GM10266 (cell line): Measurements from ENCODE around the gene PLEKHM3.

ENCODE experiments used
- DNase-seq: peaks from one replicate; pipeline ENCODE4 v3.0.0; 2012; ENCODE audit errors: extremely low spot score
- TF ChIP-seq, protein P1 (sequence below): IDR thresholded peaks from 2 replicates; pipeline ENCODE4 v1.5.1; 2012; ENCODE audit warnings: mild to moderate bottlenecking, low read depth; ENCODE audit not compliant: control insufficient read depth, insufficient read depth; ENCODE audit errors: missing control alignments

Gene PLEKHM3

DNA sequence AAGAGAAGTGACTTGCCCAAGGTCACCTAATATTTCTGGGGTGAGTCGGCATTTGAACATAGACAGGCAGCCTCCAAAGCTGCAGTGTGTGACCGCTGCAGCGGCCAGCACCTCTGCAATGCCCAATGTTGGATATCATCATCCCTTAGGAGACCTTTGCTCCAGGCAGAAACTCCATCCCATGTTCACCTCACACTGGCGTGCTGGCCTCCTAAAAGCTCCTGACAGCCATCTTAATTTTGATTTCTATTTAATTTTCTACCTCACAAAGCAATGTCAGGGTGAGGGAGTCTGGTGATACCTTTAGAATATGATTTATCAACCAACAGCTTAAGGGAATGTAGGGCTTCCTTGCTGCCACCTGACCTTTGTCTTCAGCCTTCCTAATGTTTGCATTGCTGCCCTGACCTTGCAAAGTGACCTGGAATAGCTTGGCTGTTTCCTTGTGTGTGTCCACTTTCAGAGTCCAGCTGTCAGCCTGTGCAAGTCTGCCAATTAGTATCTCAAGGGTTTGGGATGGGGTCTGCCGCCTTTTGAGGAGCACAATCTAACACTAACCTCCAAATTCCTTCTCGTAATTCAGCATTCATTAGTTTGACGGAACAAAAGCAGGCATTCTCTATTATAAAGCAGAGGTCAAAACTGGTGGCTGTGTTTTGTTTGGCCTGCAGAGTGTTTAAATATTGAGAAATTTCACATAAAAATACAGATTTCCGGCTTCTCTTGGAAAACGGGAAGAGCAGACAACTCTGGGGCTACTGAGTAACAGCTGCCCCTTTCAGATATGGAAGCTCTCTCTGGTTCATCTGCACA, 127.6 kb downstream of the PLEKHM3 start:
- DNase-seq = no peak
- TF ChIP-seq, protein P1, sequence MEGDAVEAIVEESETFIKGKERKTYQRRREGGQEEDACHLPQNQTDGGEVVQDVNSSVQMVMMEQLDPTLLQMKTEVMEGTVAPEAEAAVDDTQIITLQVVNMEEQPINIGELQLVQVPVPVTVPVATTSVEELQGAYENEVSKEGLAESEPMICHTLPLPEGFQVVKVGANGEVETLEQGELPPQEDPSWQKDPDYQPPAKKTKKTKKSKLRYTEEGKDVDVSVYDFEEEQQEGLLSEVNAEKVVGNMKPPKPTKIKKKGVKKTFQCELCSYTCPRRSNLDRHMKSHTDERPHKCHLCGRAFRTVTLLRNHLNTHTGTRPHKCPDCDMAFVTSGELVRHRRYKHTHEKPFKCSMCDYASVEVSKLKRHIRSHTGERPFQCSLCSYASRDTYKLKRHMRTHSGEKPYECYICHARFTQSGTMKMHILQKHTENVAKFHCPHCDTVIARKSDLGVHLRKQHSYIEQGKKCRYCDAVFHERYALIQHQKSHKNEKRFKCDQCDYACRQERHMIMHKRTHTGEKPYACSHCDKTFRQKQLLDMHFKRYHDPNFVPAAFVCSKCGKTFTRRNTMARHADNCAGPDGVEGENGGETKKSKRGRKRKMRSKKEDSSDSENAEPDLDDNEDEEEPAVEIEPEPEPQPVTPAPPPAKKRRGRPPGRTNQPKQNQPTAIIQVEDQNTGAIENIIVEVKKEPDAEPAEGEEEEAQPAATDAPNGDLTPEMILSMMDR = no peak

DNA sequence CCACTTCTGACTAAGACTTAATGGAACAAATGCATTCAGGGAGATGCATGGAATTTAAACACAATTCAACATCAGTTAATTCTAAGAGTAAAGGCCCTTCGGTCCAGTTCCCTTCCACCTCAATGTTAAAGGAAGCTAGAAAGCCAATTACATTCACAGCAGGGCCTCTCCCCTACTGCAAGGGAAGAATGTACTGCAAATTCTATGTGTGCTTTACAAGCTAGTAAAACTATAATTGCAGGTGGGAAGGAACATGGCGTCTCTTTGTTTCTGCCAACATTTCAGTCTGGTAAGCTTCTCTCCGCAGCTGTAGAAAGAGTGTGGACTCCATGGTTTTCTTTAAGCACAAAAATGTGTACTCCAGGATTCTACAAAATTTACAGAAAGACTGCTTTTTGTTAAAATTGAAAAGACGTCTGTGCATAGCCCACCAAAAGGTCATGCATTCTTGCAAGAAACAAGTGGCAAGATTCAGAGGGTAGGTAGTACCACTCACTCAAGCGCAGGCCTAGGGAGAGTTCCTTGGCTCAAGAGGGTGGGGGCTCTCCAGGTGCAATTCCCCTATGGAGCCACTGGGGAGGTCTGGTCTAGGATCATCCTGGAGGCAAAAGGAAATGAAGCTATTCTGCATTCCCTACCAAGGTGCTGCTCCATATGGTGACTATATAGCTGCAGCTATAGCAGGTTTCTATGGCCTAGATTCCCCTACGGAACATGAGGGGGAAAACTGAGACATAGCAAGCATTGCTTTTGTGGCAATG, 128.6 kb downstream of the PLEKHM3 start:
- TF ChIP-seq, protein P1 = no peak
- no peak for DNase-seq

DNA sequence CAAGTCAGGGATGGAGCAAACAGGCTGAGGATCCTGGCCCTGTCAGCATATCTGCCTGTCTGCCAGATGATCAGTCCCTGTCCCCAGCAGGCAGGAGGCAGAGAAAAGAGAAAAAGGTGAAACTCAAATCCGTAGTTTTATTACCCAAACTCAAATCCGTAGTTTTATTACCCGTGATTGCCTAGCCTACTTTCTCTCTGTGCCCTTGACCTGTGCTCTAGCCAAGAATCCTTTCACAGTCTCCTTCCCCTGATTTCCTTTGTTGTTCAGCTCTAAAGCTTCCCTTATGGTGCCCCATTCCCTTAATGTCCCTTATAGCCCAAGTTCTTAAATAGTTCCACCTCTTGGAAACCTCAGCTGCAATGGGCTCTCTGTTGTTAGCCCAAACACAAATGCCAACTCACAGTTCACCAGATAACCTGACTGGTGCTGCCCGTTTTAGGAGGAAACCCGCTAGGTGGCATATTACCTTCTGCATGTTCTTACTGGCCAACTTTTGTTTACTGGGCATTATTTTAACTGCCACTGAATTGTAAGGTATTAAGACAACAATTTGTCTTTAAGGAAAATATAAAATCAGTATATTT, 130.0 kb downstream of the PLEKHM3 start:
- TF ChIP-seq, protein P1 = no peak

DNA sequence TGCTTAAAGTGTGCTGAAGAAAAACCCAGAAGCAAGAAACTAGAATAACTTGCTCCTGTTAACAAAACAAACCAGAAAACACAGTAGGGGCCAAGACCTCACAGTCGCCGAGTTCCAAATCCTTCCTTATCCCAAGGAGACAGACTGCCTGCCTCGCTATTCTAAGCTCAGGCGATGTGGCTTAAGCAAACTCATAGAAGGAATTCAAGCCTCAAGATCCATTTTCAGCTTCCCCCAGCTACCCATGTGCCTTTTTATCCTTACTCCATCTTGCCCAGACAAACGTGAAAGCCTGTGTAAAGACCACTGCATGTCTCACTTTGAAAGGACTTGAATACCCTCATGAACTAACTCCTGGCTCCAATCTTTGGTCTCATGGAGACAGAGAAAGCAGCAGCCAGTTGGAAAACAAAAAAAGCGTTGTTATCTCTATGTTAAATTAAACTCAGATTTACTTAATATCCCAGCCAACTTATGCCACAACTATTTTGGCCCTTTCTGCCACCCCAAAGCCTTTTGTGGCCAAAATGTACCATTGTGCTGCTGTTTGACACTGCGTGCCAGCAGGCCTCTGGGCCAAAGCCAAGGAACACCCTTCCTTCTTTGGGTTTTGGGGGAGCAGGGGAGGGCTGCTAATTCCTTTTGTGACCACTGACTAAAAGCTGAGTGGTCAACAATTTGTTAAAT, 132.5 kb downstream of the PLEKHM3 start:
- TF ChIP-seq, protein P1 = no peak
- DNase-seq = no peak

More for the DNA sequence above, 130.0 kb downstream of the PLEKHM3 start:
- DNase-seq = no peak

DNA sequence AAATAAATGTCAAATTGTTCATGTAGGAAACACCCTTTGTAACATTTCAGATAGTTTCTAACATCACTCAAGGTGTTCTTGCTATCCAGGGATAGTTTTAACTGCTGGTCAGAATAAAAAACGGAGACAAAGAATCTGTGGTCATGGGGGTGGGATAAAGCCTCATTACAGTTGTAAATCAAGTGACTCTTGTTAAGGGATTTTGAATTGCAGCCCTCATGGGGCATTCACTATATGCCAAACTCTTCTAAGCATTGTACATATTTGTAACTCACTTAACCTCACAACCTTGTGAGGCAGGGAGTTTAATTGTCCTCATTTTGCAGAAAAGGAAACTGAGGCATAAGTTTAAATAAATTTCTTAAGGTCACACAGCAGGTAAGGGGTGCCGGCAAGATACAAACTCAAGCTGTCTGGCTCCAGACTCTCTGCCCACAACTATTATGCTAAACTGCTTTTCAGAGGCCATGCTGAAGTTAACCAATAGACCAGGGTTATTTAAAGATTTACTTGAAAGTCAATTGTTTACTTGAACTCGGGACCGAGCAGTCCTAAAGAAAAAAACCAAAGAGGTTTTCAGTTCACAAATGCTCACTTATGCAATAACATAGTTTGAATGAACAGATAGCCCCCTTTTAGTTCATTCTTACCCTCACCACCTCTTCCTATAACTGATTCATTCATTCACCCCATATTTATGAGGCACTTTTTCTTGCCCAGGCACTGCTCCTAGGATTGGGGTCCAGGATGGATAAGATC, 134.1 kb downstream of the PLEKHM3 start:
- no peak for DNase-seq
- TF ChIP-seq, protein P1 = no peak

DNA sequence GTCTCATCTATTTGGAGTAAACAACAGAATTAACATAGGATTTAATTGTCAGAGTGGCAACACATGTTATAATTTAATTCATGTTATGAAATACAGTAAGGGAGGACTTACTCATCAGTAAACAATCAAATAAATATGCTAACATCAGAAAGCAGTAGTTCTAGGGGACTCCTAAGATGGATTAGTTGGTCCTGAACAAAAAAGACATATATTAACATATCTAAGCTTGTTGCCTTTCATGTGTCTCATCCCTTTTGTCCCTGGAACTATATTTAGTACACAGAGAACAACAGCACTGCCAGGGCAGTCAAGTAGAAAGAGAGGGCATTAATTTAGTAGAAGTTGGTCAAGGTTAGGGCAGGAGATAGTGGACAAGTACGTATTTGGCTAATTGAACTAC, 137.8 kb downstream of the PLEKHM3 start:
- no peak for DNase-seq
- TF ChIP-seq, protein P1 = no peak
